ENCODE measurements around the gene PHACTR4. TPM values are rescaled to one million over a fixed set of nuclear protein-coding genes. Genes with fewer than 3 reads are reported as not detected.
"Not testable (repeated sequence)": the region's sequence is repeated elsewhere in the genome, so short reads cannot be mapped to it uniquely, and the experiment has no call there.

PHACTR4 gene
- polyA plus RNA-seq, 2 donors = 32.2 to 52.2 TPM

GRCh38 chr1:28510970-28511440, 141.5 kb downstream of the PHACTR4 start:
- H3K27ac ChIP-seq (ENCODE audit: low read depth in 2 of 2, low read length in 1 of 2) = peak overlapping the region; percentile 23 to 53
- H3K4me1 ChIP-seq (ENCODE audit: control insufficient read depth in 2 of 2, insufficient read depth in 2 of 2, low read length in 1 of 2) = peaks cover 0 to 5% of the 10 kb centered on the region in 2 donors
- 69 to 87% methylated on average over 2 of the region's 2 CpGs for WGBS, 2 donors
- no peaks in the 10 kb centered on the region for H3K9me3 ChIP-seq (ENCODE audit: control insufficient read depth in 2 of 2, insufficient read depth in 1 of 2, low read depth in 1 of 2, low read length in 1 of 2)
- no peaks in the 10 kb centered on the region for H3K27me3 ChIP-seq (ENCODE audit: control insufficient read depth in 1 of 2, insufficient read depth in 2 of 2, low read length in 2 of 2)
- peak overlapping the region in 1 of 2 donors; percentile 96 for H3K4me3 ChIP-seq (ENCODE audit: low read depth in 1 of 2, low read length in 2 of 2)
- H3K36me3 ChIP-seq (ENCODE audit: control insufficient read depth in 2 of 2, insufficient read depth in 2 of 2, low read length in 1 of 2) = peaks cover 8 to 26% of the 10 kb centered on the region in 2 donors

- Histone ChIP-seq H3K36me3 (ENCODE audit: control insufficient read depth in 2 of 2, insufficient read depth in 2 of 2, low read length in 1 of 2) (peaks cover 8 to 26% of the 10 kb centered on the region in 2 donors), H3K9me3 (ENCODE audit: control insufficient read depth in 2 of 2, insufficient read depth in 1 of 2, low read depth in 1 of 2, low read length in 1 of 2) (no peaks in the 10 kb centered on the region), H3K4me1 (ENCODE audit: control insufficient read depth in 2 of 2, insufficient read depth in 2 of 2, low read length in 1 of 2) (peaks cover 0 to 5% of the 10 kb centered on the region in 2 donors), H3K27me3 (ENCODE audit: control insufficient read depth in 1 of 2, insufficient read depth in 2 of 2, low read length in 2 of 2) (no peaks in the 10 kb centered on the region), H3K4me3 (ENCODE audit: low read depth in 1 of 2, low read length in 2 of 2) (no peak overlapping the region), H3K27ac (ENCODE audit: low read depth in 2 of 2, low read length in 1 of 2) (peak overlapping the region in 1 of 2 donors; percentile 49)
- 84 to 89% methylated on average over 7 of the region's 7 CpGs for WGBS, 2 donors
Measured at GRCh38 chr1:28512058-28512611, 142.6 kb downstream of the PHACTR4 start.

- not testable (repeated sequence) for H3K27me3 ChIP-seq (ENCODE audit: control insufficient read depth in 1 of 2, insufficient read depth in 2 of 2, low read length in 2 of 2); H3K9me3 ChIP-seq (ENCODE audit: control insufficient read depth in 2 of 2, insufficient read depth in 1 of 2, low read depth in 1 of 2, low read length in 1 of 2); H3K27ac ChIP-seq (ENCODE audit: low read depth in 2 of 2, low read length in 1 of 2); H3K4me1 ChIP-seq (ENCODE audit: control insufficient read depth in 2 of 2, insufficient read depth in 2 of 2, low read length in 1 of 2); H3K4me3 ChIP-seq (ENCODE audit: low read depth in 1 of 2, low read length in 2 of 2)
- 82 to 83% methylated on average over 13 of the region's 13 CpGs for WGBS, 2 donors
- H3K36me3 ChIP-seq (ENCODE audit: control insufficient read depth in 2 of 2, insufficient read depth in 2 of 2, low read length in 1 of 2) = peaks cover 7 to 23% of the 10 kb centered on the region in 2 donors
Measured at GRCh38 chr1:28514445-28514933, 144.9 kb downstream of the PHACTR4 start.

- 92 to 94% methylated on average over 1 of the region's 1 CpG for WGBS, 2 donors
- no peak overlapping the region for H3K4me3 ChIP-seq (ENCODE audit: low read depth in 1 of 2, low read length in 2 of 2)
- H3K9me3 ChIP-seq (ENCODE audit: control insufficient read depth in 2 of 2, insufficient read depth in 1 of 2, low read depth in 1 of 2, low read length in 1 of 2) = no peaks in the 10 kb centered on the region
- peaks cover 0 to 7% of the 10 kb centered on the region in 2 donors for H3K36me3 ChIP-seq (ENCODE audit: control insufficient read depth in 2 of 2, insufficient read depth in 2 of 2, low read length in 1 of 2)
- no peaks in the 10 kb centered on the region for H3K27me3 ChIP-seq (ENCODE audit: control insufficient read depth in 1 of 2, insufficient read depth in 2 of 2, low read length in 2 of 2)
- H3K4me1 ChIP-seq (ENCODE audit: control insufficient read depth in 2 of 2, insufficient read depth in 2 of 2, low read length in 1 of 2) = peaks cover 0 to 11% of the 10 kb centered on the region in 2 donors
- H3K27ac ChIP-seq (ENCODE audit: low read depth in 2 of 2, low read length in 1 of 2) = no peak overlapping the region
Measured at GRCh38 chr1:28516518-28516956, 147.0 kb downstream of the PHACTR4 start.

- peak overlapping the region in 1 of 2 donors; percentile 84 for H3K4me3 ChIP-seq (ENCODE audit: low read depth in 1 of 2, low read length in 2 of 2)
- peaks cover 0 to 11% of the 10 kb centered on the region in 2 donors for H3K4me1 ChIP-seq (ENCODE audit: control insufficient read depth in 2 of 2, insufficient read depth in 2 of 2, low read length in 1 of 2)
- H3K36me3 ChIP-seq (ENCODE audit: control insufficient read depth in 2 of 2, insufficient read depth in 2 of 2, low read length in 1 of 2) = peaks cover 0 to 4% of the 10 kb centered on the region in 2 donors
- H3K27me3 ChIP-seq (ENCODE audit: control insufficient read depth in 1 of 2, insufficient read depth in 2 of 2, low read length in 2 of 2) = no peaks in the 10 kb centered on the region
- H3K27ac ChIP-seq (ENCODE audit: low read depth in 2 of 2, low read length in 1 of 2) = peak overlapping the region; percentile 80 to 88
- no peaks in the 10 kb centered on the region for H3K9me3 ChIP-seq (ENCODE audit: control insufficient read depth in 2 of 2, insufficient read depth in 1 of 2, low read depth in 1 of 2, low read length in 1 of 2)
- WGBS, 2 donors = 6 to 10% methylated on average over 7 of the region's 7 CpGs
Measured at GRCh38 chr1:28517649-28517999, 148.1 kb downstream of the PHACTR4 start.

GRCh38 chr1:28518000-28518744, 148.6 kb downstream of the PHACTR4 start:
- 0% methylated on average over 65 to 92 of the region's 92 CpGs for WGBS, 2 donors
- peak overlapping the region; percentile 81 to 84 for H3K4me3 ChIP-seq (ENCODE audit: low read depth in 1 of 2, low read length in 2 of 2)
- H3K36me3 ChIP-seq (ENCODE audit: control insufficient read depth in 2 of 2, insufficient read depth in 2 of 2, low read length in 1 of 2) = peaks cover 0 to 4% of the 10 kb centered on the region in 2 donors
- no peaks in the 10 kb centered on the region for H3K9me3 ChIP-seq (ENCODE audit: control insufficient read depth in 2 of 2, insufficient read depth in 1 of 2, low read depth in 1 of 2, low read length in 1 of 2)
- H3K4me1 ChIP-seq (ENCODE audit: control insufficient read depth in 2 of 2, insufficient read depth in 2 of 2, low read length in 1 of 2) = peaks cover 0 to 11% of the 10 kb centered on the region in 2 donors
- H3K27me3 ChIP-seq (ENCODE audit: control insufficient read depth in 1 of 2, insufficient read depth in 2 of 2, low read length in 2 of 2) = no peaks in the 10 kb centered on the region
- peak overlapping the region; percentile 80 to 88 for H3K27ac ChIP-seq (ENCODE audit: low read depth in 2 of 2, low read length in 1 of 2)

- no peaks in the 10 kb centered on the region for H3K36me3 ChIP-seq (ENCODE audit: control insufficient read depth in 2 of 2, insufficient read depth in 2 of 2, low read length in 1 of 2)
- H3K27ac ChIP-seq (ENCODE audit: low read depth in 2 of 2, low read length in 1 of 2) = peak overlapping the region; percentile 80 to 88
- H3K27me3 ChIP-seq (ENCODE audit: control insufficient read depth in 1 of 2, insufficient read depth in 2 of 2, low read length in 2 of 2) = no peaks in the 10 kb centered on the region
- H3K4me1 ChIP-seq (ENCODE audit: control insufficient read depth in 2 of 2, insufficient read depth in 2 of 2, low read length in 1 of 2) = peaks cover 0 to 11% of the 10 kb centered on the region in 2 donors
- 5 to 6% methylated on average over 21 of the region's 21 CpGs for WGBS, 2 donors
- no peaks in the 10 kb centered on the region for H3K9me3 ChIP-seq (ENCODE audit: control insufficient read depth in 2 of 2, insufficient read depth in 1 of 2, low read depth in 1 of 2, low read length in 1 of 2)
- H3K4me3 ChIP-seq (ENCODE audit: low read depth in 1 of 2, low read length in 2 of 2) = peak overlapping the region; percentile 81 to 84
Measured at GRCh38 chr1:28518745-28519341, 149.3 kb downstream of the PHACTR4 start.

GRCh38 chr1:28519946-28520725, 150.6 kb downstream of the PHACTR4 start:
- no peaks in the 10 kb centered on the region for H3K27me3 ChIP-seq (ENCODE audit: control insufficient read depth in 1 of 2, insufficient read depth in 2 of 2, low read length in 2 of 2)
- H3K4me3 ChIP-seq (ENCODE audit: low read depth in 1 of 2, low read length in 2 of 2) = no peak overlapping the region
- WGBS, 2 donors = 82 to 86% methylated on average over 10 of the region's 10 CpGs
- peaks cover 0 to 11% of the 10 kb centered on the region in 2 donors for H3K4me1 ChIP-seq (ENCODE audit: control insufficient read depth in 2 of 2, insufficient read depth in 2 of 2, low read length in 1 of 2)
- H3K27ac ChIP-seq (ENCODE audit: low read depth in 2 of 2, low read length in 1 of 2) = no peak overlapping the region
- H3K9me3 ChIP-seq (ENCODE audit: control insufficient read depth in 2 of 2, insufficient read depth in 1 of 2, low read depth in 1 of 2, low read length in 1 of 2) = no peaks in the 10 kb centered on the region
- H3K36me3 ChIP-seq (ENCODE audit: control insufficient read depth in 2 of 2, insufficient read depth in 2 of 2, low read length in 1 of 2) = no peaks in the 10 kb centered on the region

GRCh38 chr1:28520796-28521195, 151.3 kb downstream of the PHACTR4 start:
- H3K36me3 ChIP-seq (ENCODE audit: control insufficient read depth in 2 of 2, insufficient read depth in 2 of 2, low read length in 1 of 2); H3K4me3 ChIP-seq (ENCODE audit: low read depth in 1 of 2, low read length in 2 of 2); H3K9me3 ChIP-seq (ENCODE audit: control insufficient read depth in 2 of 2, insufficient read depth in 1 of 2, low read depth in 1 of 2, low read length in 1 of 2); H3K27me3 ChIP-seq (ENCODE audit: control insufficient read depth in 1 of 2, insufficient read depth in 2 of 2, low read length in 2 of 2); H3K27ac ChIP-seq (ENCODE audit: low read depth in 2 of 2, low read length in 1 of 2): not testable (repeated sequence)
- peaks cover 0 to 11% of the 10 kb centered on the region in 2 donors for H3K4me1 ChIP-seq (ENCODE audit: control insufficient read depth in 2 of 2, insufficient read depth in 2 of 2, low read length in 1 of 2)
- 92 to 96% methylated on average over 12 of the region's 12 CpGs for WGBS, 2 donors
